GM21576 (cell line): ENCODE results near the gene MINDY4.

Source experiments
- ATAC-seq: cut with Tn5 transposase; IDR thresholded peaks from one replicate; pipeline ENCODE4 v1.9.1; 2021; ENCODE audit warnings: mild to moderate bottlenecking, moderate library complexity; ENCODE audit not compliant: unreplicated experiment

MINDY4 gene

GRCh38 chr7:30849565-30849964 lies 78.3 kb downstream of the MINDY4 start:
- no peak for ATAC-seq

- no peak for ATAC-seq
Observed at GRCh38 chr7:30850426-30850825, 79.2 kb downstream of the MINDY4 start.

- ATAC-seq = no peak
Observed at GRCh38 chr7:30851651-30852307, 80.6 kb downstream of the MINDY4 start.

- no peak for ATAC-seq
Observed at GRCh38 chr7:30852308-30852684, 81.1 kb downstream of the MINDY4 start.

- no peak for ATAC-seq
Observed at GRCh38 chr7:30852744-30853288, 81.6 kb downstream of the MINDY4 start.

- ATAC-seq = no peak
Observed at GRCh38 chr7:30853576-30853975, 82.4 kb downstream of the MINDY4 start.

- ATAC-seq = no peak
Observed at GRCh38 chr7:30855936-30856335, 84.7 kb downstream of the MINDY4 start.

- no peak for ATAC-seq
Observed at GRCh38 chr7:30858576-30858975, 87.4 kb downstream of the MINDY4 start.

GRCh38 chr7:30859202-30859939 lies 88.2 kb downstream of the MINDY4 start:
- ATAC-seq = no peak

GRCh38 chr7:30859940-30860496 lies 88.8 kb downstream of the MINDY4 start:
- no peak for ATAC-seq

- no peak for ATAC-seq
Observed at GRCh38 chr7:30861612-30862011, 90.4 kb downstream of the MINDY4 start.

- ATAC-seq = no peak
Observed at GRCh38 chr7:30862995-30863705, 91.9 kb downstream of the MINDY4 start.

GRCh38 chr7:30863706-30864035 lies 92.5 kb downstream of the MINDY4 start:
- ATAC-seq = no peak

- no peak for ATAC-seq
Observed at GRCh38 chr7:30864101-30864500, 92.9 kb downstream of the MINDY4 start.

GRCh38 chr7:30865076-30865475 lies 93.9 kb downstream of the MINDY4 start:
- ATAC-seq = no peak

- ATAC-seq = no peak
Observed at GRCh38 chr7:30865821-30866220, 94.6 kb downstream of the MINDY4 start.

GRCh38 chr7:30866939-30867338 lies 95.7 kb downstream of the MINDY4 start:
- ATAC-seq = no peak

GRCh38 chr7:30867483-30867882 lies 96.3 kb downstream of the MINDY4 start:
- ATAC-seq = no peak

- ATAC-seq = no peak
Observed at GRCh38 chr7:30869794-30870611, 98.8 kb downstream of the MINDY4 start.

GRCh38 chr7:30870821-30871518 lies 99.8 kb downstream of the MINDY4 start:
- ATAC-seq = no peak
